DMS79 treated with DMSO at 0.1 percent for 48 hours (cell line): ENCODE data around the gene STXBP5.
"Not testable (repeated sequence)": the region's sequence is repeated elsewhere in the genome, so short reads cannot be mapped to it uniquely, and the experiment has no call there.

ENCODE experiments used
- DNase-seq: peaks from one replicate; lab custom pipeline; 2025; lab: John Stamatoyannopoulos, UW

The STXBP5 gene

GRCh38 chr6:147246853-147247635, 42.8 kb downstream of the STXBP5 start:
- DNase-seq, result no peak

DNA sequence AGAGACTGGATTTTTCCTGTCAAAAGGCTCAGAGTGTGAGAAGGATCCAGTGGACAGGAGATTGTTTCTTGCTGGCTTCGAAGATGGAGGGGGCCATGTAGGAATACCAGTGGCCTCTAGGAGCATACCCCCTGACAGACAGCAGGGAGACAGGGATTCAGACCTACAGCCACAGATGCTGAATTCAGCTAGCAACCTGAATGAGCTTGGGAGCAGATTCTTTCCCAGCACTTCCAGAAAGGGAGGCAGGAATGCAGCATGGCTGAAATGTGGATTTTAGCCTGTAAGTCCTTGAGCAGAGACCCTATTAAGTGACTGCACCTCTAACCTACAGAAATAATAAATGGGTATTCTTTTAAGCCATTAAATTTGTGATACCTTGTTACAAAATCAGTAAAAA, 44.6 kb downstream of the STXBP5 start:
- no peak for DNase-seq

- DNase-seq, result no peak
Measured at GRCh38 chr6:147251072-147251471, 46.9 kb downstream of the STXBP5 start.

- DNase-seq, result not testable (repeated sequence)
Measured at GRCh38 chr6:147254929-147255473, 50.8 kb downstream of the STXBP5 start.

- no peak for DNase-seq
Measured at GRCh38 chr6:147255948-147256674, 51.9 kb downstream of the STXBP5 start.

- DNase-seq, result no peak
Measured at GRCh38 chr6:147257760-147258159, 53.5 kb downstream of the STXBP5 start.

DNA sequence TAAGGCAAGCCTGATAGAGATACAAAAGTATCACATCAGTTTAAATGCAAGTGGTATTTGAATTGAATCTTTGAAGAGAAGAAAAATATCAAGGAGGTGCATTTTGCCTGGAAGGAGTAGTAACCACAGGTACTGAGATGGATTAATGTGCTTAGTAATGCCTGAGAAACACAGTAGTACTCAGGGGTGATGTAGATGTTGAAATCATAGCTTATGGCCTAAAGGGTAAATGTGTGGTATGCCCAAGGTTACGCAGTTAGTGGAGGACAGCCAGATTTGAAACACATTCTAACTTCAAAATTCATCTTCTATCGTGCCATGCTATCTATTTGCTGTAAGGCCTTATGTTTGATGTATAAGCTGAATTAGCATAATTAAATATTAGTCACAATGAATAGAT, 55.9 kb downstream of the STXBP5 start:
- DNase-seq, result no peak

DNA sequence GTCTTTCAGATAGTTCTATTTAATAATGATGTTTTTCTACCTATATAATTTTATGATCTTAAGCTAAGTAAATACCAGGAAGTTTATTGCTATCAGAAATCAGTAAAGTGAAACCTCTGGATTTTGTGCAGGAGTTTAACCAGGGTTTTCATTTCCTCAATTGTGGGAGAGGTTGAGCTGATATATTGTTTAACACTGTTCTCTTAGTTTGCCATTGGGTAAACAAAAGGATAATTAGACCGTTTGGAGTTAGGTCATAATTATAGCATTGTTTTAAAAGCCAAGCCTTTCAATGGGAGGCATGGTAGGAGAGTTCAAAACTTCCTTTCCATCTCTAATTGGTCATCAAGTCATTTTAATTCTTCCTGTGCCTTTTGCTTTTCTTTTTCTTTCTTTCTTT, 58.7 kb downstream of the STXBP5 start:
- DNase-seq, result no peak

- no peak for DNase-seq
Measured at GRCh38 chr6:147266821-147267220, 62.6 kb downstream of the STXBP5 start.

DNA sequence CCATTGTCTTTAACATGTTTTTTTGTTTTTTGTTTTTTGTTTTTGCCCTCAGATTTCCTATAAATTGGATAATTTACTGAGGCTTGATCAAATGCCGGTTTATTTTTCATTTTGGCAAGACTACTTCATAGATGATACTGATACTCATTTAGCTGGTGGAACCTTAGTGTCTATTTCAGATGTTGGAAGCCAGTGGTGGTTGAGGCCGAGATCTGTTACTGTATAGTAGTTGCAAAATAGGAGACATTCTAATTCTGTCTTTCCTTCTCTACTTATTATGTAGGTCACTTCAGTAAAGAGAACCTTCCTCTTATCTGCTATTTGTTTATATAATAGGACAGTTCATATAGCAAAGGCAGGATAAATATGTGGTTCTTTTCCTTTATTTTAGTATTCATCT, 63.4 kb downstream of the STXBP5 start:
- no peak for DNase-seq

DNA sequence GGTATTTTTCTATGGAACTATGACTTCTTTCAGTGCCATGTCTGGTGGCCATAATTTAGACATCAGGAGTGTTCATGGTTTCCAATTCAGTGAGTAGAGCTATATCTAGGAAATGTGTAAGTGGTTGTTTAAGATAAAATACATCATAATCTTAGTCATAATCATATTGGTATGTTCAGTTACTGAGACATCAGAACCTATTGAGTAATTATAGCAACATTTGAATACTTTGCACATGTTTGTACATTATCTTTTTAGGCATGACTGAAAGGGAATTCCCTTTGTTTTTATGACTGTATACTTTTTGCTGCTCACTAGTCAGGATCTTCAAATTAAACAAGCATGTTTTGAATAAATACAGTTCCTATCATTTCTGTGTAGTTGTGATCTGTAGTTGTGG, 64.0 kb downstream of the STXBP5 start:
- no peak for DNase-seq

DNA sequence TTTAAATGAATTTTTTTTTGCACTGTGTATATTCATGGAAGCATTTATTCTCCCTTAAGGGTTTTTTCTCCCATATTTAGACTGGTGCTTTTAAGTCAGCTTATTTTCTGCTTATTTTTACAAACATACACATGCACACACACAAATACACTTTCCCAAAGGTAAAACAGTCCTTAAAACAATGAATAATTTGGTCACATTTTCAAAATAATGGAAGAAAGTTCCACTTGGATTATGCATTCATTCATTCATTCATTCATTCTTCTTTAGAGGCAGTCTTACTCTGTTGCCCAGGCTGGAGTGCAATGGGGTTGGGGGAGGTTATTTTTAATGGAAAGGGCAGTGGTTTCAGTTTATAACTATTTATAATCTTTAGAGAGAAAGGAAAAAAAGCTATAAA, 69.8 kb downstream of the STXBP5 start:
- DNase-seq, result no peak

- no peak for DNase-seq
Measured at GRCh38 chr6:147274776-147275175, 70.6 kb downstream of the STXBP5 start.

- no peak for DNase-seq
Measured at GRCh38 chr6:147278891-147279290, 74.7 kb downstream of the STXBP5 start.

DNA sequence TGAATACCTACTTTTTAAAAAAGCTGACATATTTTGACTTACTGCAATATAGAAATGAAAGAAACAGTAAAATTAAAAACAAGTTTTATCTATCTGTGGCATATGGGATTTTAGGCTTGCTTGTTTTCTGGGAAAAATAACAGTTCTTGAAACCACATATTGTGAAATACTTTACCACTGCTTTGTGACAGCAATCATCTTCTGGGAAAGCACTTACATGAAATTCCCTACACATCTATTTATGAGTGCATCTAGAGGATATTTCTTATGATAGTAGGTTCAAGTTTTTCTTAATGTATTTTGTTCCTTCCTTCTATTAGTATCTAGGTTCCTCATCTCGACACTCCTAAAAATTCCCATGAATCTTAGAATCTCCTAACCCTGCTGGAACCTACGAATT, 75.2 kb downstream of the STXBP5 start:
- DNase-seq, result no peak

DNA sequence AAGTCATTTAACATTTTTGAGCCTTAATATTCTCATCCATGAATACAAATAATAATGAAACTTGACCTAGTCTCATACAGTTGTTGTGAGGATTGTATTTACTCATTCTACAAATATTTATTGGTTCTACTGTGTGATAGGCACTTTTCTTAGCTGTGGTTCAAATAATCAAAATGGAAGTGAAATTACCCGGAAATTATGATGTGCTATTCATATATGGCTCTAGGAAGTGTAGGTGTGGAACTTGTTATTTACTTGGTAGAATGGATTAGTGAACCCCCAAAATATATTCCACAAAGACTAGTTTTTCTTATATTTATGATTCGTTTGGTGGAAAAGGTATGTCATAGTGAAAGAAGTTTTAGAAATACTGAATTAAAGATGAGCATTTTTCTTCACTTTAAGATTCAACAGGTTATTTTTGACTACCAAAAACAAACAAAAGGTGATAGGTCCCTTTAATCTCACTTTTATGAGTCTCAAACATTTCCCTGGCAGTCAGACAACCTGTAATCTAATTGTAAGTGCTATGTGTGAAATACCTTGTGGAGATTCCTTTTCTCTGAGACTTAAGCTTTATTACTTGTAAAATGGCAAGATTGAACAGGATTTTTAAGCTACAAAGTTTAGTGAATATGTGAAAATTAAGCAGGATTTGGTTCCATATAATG, 77.8 kb downstream of the STXBP5 start:
- no peak for DNase-seq

DNA sequence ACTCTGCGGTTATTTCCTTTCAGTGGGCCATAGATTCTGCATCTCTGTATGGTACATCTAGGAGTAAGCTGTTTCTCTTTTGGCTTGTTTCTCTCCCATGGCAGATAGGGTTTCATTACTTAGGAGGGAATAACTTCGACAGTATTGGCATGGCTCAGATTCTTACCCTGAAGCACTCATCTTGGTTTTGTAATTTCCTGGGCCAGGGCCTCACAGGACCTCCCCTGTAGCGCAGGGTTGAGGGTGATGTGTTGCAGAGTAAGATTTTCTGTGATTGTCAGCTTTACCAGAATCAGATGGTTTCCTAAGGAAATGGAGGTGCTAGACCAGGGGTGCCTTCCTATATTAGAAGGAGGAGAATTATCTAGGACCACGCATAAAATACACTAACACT, 78.3 kb downstream of the STXBP5 start:
- DNase-seq, result no peak

- no peak for DNase-seq
Measured at GRCh38 chr6:147283460-147283859, 79.2 kb downstream of the STXBP5 start.

- no peak for DNase-seq
Measured at GRCh38 chr6:147285087-147285855, 81.1 kb downstream of the STXBP5 start.

GRCh38 chr6:147287869-147288271, 83.7 kb downstream of the STXBP5 start:
- no peak for DNase-seq

- no peak for DNase-seq
Measured at GRCh38 chr6:147297124-147297523, 92.9 kb downstream of the STXBP5 start.
